Gastroesophageal sphincter (tissue), 3 donors: ENCODE results near the gene BSPRY.

Experiments
- POLR2A ChIP-seq, 2 donors: fragments of 450-650 bp; IDR thresholded peaks; one replicate each; pipeline ENCODE4 v1.6.1; 2017; ENCODE audit warnings: antibody characterized with exemption in 2 of 2, mild to moderate bottlenecking in 2 of 2, moderate library complexity in 1 of 2
- TF ChIP-seq, protein P1 (sequence below), 4 experiments: fragments of 200-600 bp in 2 of 4; fragments of 450-650 bp in 2 of 4; sonication (generic) in 1 of 4; IDR thresholded peaks; one replicate each; pipeline ENCODE4 v1.5.1; 2017 to 2019; ENCODE audit warnings: antibody characterized with exemption in 4 of 4, mild to moderate bottlenecking in 2 of 4, moderate library complexity in 2 of 4

DNA sequence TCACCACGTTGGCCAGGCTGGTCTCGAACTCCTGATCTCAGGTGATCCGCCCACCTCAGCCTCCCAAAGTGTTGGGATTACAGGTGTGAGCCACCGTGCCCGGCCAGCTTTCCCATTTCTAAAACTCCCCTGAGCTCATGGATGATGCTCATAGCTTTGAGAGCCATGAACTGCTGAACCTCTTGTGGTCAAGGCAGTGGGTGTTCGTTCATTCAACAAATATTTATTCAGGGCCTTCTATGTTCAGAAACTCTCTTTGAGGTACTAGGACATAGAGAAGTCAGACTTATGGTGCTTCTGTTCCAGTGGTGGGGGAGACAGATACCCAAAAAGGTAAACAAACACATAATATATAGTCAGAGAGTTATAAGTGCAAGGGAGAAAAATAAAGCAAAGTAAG, 2.7 kb downstream of the BSPRY start:
- no peak for TF ChIP-seq POLR2A (IDR thresholded peaks at IDR 0.05)
- TF ChIP-seq, protein P1, sequence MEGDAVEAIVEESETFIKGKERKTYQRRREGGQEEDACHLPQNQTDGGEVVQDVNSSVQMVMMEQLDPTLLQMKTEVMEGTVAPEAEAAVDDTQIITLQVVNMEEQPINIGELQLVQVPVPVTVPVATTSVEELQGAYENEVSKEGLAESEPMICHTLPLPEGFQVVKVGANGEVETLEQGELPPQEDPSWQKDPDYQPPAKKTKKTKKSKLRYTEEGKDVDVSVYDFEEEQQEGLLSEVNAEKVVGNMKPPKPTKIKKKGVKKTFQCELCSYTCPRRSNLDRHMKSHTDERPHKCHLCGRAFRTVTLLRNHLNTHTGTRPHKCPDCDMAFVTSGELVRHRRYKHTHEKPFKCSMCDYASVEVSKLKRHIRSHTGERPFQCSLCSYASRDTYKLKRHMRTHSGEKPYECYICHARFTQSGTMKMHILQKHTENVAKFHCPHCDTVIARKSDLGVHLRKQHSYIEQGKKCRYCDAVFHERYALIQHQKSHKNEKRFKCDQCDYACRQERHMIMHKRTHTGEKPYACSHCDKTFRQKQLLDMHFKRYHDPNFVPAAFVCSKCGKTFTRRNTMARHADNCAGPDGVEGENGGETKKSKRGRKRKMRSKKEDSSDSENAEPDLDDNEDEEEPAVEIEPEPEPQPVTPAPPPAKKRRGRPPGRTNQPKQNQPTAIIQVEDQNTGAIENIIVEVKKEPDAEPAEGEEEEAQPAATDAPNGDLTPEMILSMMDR (IDR thresholded peaks at IDR 0.05): no peak
